Neural cell (in vitro differentiated cells): ENCODE results near the gene UMAD1. TPM values are rescaled to one million over a fixed set of nuclear protein-coding genes. Genes with fewer than 3 reads are reported as not detected.

ENCODE experiments used
- H2AFZ ChIP-seq: fragments of 200-600, 300-800 bp; sonication (generic), shearing (Covaris generic); 2 replicates; pipeline ENCODE4 v1.6.0; 2014; ENCODE audit warnings: low read depth, mild to moderate bottlenecking, antibody characterized with exemption, low read length, moderate library complexity
- H3F3A ChIP-seq: fragments of 200-600 bp; shearing (Covaris generic); 2 replicates; pipeline ENCODE4 v1.6.1; 2016; ENCODE audit warnings: mild to moderate bottlenecking, moderate library complexity, mixed read lengths, antibody characterized with exemption, low read length; ENCODE audit not compliant: insufficient read depth, poor library complexity, severe bottlenecking
- H3K27ac ChIP-seq: fragments of 200-600, 300-800 bp; sonication (generic), shearing (Covaris generic); 2 replicates; pipeline ENCODE4 v1.5.1; 2014; ENCODE audit warnings: mild to moderate bottlenecking, low read length, moderate library complexity
- H3K27me3 ChIP-seq: fragments of 300-800, 200-600 bp; sonication (generic), shearing (Covaris generic); 2 replicates; pipeline ENCODE4 v1.6.0; 2014; ENCODE audit warnings: mild to moderate bottlenecking, low read depth, low read length, moderate library complexity; ENCODE audit not compliant: insufficient read depth
- H3K36me3 ChIP-seq: fragments of 300-800, 200-600 bp; sonication (generic), shearing (Covaris generic); 2 replicates; pipeline ENCODE4 v1.5.1; 2014; ENCODE audit warnings: mild to moderate bottlenecking, antibody characterized with exemption, low read length, moderate library complexity; ENCODE audit not compliant: insufficient read depth
- H3K4me2 ChIP-seq: fragments of 300-800, 200-600 bp; sonication (generic), shearing (Covaris generic); 2 replicates; pipeline ENCODE4 v1.6.0; 2014; ENCODE audit warnings: mild to moderate bottlenecking, low read length
- H3K4me3 ChIP-seq: fragments of 300-800, 200-600 bp; sonication (generic), shearing (Covaris generic); 2 replicates; pipeline ENCODE4 v1.5.1; 2014; ENCODE audit warnings: mild to moderate bottlenecking, low read length, moderate library complexity
- H3K79me2 ChIP-seq: fragments of 200-600 bp; shearing (Covaris generic); replicated peaks from 2 replicates; pipeline ENCODE4 v1.6.0; 2014; ENCODE audit warnings: mild to moderate bottlenecking, low read length, moderate library complexity; ENCODE audit not compliant: insufficient read depth
- H3K9ac ChIP-seq: fragments of 300-800, 200-600 bp; sonication (generic), shearing (Covaris generic); 2 replicates; pipeline ENCODE4 v1.6.1; 2016; ENCODE audit warnings: mild to moderate bottlenecking, low read length, mixed read lengths
- H3K9me2 ChIP-seq: fragments of 200-600 bp; shearing (Covaris generic); 2 replicates; pipeline ENCODE4 v1.6.1; 2016; ENCODE audit warnings: mild to moderate bottlenecking, low read length, mixed read lengths; ENCODE audit not compliant: insufficient read depth
- H3K9me3 ChIP-seq: fragments of 200-600, 300-800 bp; sonication (generic), shearing (Covaris generic); 2 replicates; pipeline ENCODE4 v1.6.1; 2016; ENCODE audit warnings: mild to moderate bottlenecking, mixed run types, low read length, moderate library complexity, mixed read lengths
- H4K20me1 ChIP-seq: fragments of 200-600 bp; shearing (Covaris generic); 2 replicates; pipeline ENCODE4 v1.6.1; 2016; ENCODE audit warnings: mild to moderate bottlenecking, mixed run types; ENCODE audit not compliant: insufficient read depth
- CTCF ChIP-seq: fragments of 450-650 bp; IDR thresholded peaks from 2 replicates; pipeline ENCODE4 v1.5.1; 2014; ENCODE audit warnings: antibody characterized with exemption, mild to moderate bottlenecking, moderate library complexity; ENCODE audit not compliant: poor library complexity, severe bottlenecking
- EP300 ChIP-seq: fragments of 450-650 bp; conservative IDR thresholded peaks from 2 replicates; pipeline ENCODE4 v1.6.1; 2014; ENCODE audit warnings: antibody characterized with exemption, mild to moderate bottlenecking, moderate library complexity; ENCODE audit not compliant: poor library complexity, severe bottlenecking
- EZH2 ChIP-seq: fragments of 200-600, 300-800 bp; shearing (Covaris generic), sonication (generic); IDR thresholded peaks from 2 replicates; pipeline ENCODE4 v1.6.1; 2014; ENCODE audit warnings: antibody characterized with exemption, low read length, borderline replicate concordance, mild to moderate bottlenecking; ENCODE audit not compliant: insufficient read depth, poor library complexity, severe bottlenecking
- MXI1 ChIP-seq: fragments of 450-650 bp; conservative IDR thresholded peaks from 2 replicates; pipeline ENCODE4 v1.6.1; 2014; ENCODE audit warnings: antibody characterized with exemption, mild to moderate bottlenecking; ENCODE audit not compliant: poor library complexity, severe bottlenecking
- POLR2AphosphoS5 ChIP-seq: IDR thresholded peaks from 2 replicates; pipeline ENCODE4 v1.6.1; 2012
- RAD21 ChIP-seq: fragments of 450-650 bp; conservative IDR thresholded peaks from 2 replicates; pipeline ENCODE4 v1.6.1; 2014; ENCODE audit warnings: antibody characterized with exemption, mild to moderate bottlenecking, moderate library complexity
- REST ChIP-seq: IDR thresholded peaks from 2 replicates; pipeline ENCODE4 v1.6.1; 2012; ENCODE audit warnings: borderline replicate concordance
- SMC3 ChIP-seq: fragments of 450-650 bp; conservative IDR thresholded peaks from 2 replicates; pipeline ENCODE4 v1.6.1; 2014; ENCODE audit warnings: antibody characterized with exemption, mild to moderate bottlenecking, moderate library complexity; ENCODE audit not compliant: poor library complexity
- TAF1 ChIP-seq: IDR thresholded peaks from 2 replicates; pipeline ENCODE4 v1.6.1; 2012; ENCODE audit warnings: low read depth
- polyA plus RNA-seq: library from polyadenylated mRNA; depleted of rRNA; stranded (reverse); fragments of >200 nt; gene quantifications from 2 replicates; pipeline ENCODE4 v1.2.3, GENCODE V29; 2014

Gene UMAD1
- polyA plus RNA-seq, 1 donor from 2014 or later: 14.7 TPM

- Histone ChIP-seq H3K9ac (no peak overlapping the region), H3K79me2 (no peaks in the 10 kb centered on the region), H4K20me1 (no peaks in the 10 kb centered on the region), H3K4me3 (no peak overlapping the region), H3K36me3 (no peaks in the 10 kb centered on the region), H3K27me3 (no peaks in the 10 kb centered on the region), H3K4me2 (no peak overlapping the region), H3F3A (peaks cover 6% of the 10 kb centered on the region), H3K9me2 (no peaks in the 10 kb centered on the region), H3K27ac (no peak overlapping the region), H2AFZ (no peak overlapping the region), H3K9me3 (no peaks in the 10 kb centered on the region)
- no peak for TF ChIP-seq EP300
- no peak for TF ChIP-seq REST
- no peak for TF ChIP-seq RAD21
These were observed 97.6 kb downstream of the UMAD1 start for GRCh38 chr7:7738177-7738576.

- Histone ChIP-seq H3K9ac (no peak overlapping the region), H2AFZ (no peak overlapping the region), H3K27ac (no peak overlapping the region), H3K4me3 (no peak overlapping the region), H3K36me3 (no peaks in the 10 kb centered on the region), H4K20me1 (no peaks in the 10 kb centered on the region), H3K27me3 (no peaks in the 10 kb centered on the region), H3F3A (peaks cover 6% of the 10 kb centered on the region), H3K4me2 (no peak overlapping the region), H3K79me2 (no peaks in the 10 kb centered on the region), H3K9me3 (no peaks in the 10 kb centered on the region), H3K9me2 (no peaks in the 10 kb centered on the region)
- TF ChIP-seq EP300 (no peak), MXI1 (no peak)
These were observed 98.1 kb downstream of the UMAD1 start for GRCh38 chr7:7738622-7739021.

GRCh38 chr7:7739204-7740036 is 98.9 kb downstream of the UMAD1 start:
- H3K9ac ChIP-seq: no peak overlapping the region
- no peaks in the 10 kb centered on the region for H3K79me2 ChIP-seq
- H3K27ac ChIP-seq: no peak overlapping the region
- no peaks in the 10 kb centered on the region for H3K9me2 ChIP-seq
- H3K36me3 ChIP-seq: no peaks in the 10 kb centered on the region
- H3F3A ChIP-seq: peaks cover 6% of the 10 kb centered on the region
- H4K20me1 ChIP-seq: no peaks in the 10 kb centered on the region
- no peaks in the 10 kb centered on the region for H3K27me3 ChIP-seq
- TF ChIP-seq REST: no peak
- TF ChIP-seq CTCF: no peak
- no peak for TF ChIP-seq EP300
- no peak for TF ChIP-seq TAF1
- TF ChIP-seq SMC3: no peak
- TF ChIP-seq EZH2: no peak
- TF ChIP-seq MXI1: no peak
- no peak for TF ChIP-seq POLR2AphosphoS5
- TF ChIP-seq RAD21: no peak
- H3K4me2 ChIP-seq: no peak overlapping the region
- no peak overlapping the region for H3K4me3 ChIP-seq
- H3K9me3 ChIP-seq: no peaks in the 10 kb centered on the region
- no peak overlapping the region for H2AFZ ChIP-seq
